NB4 (cell line): Measurements from ENCODE around the gene KATNAL2.

Source experiments
- CTCF ChIP-seq: IDR thresholded peaks from one replicate; pipeline ENCODE4 v1.5.1; 2012; ENCODE audit warnings: low read depth, low read length
- MAX ChIP-seq: IDR thresholded peaks from 2 replicates; pipeline ENCODE4 v1.6.1; 2011; ENCODE audit warnings: low read depth, low read length
- POLR2A ChIP-seq: IDR thresholded peaks from 2 replicates; pipeline ENCODE4 v1.6.1; 2011; ENCODE audit warnings: mild to moderate bottlenecking; ENCODE audit not compliant: insufficient read length; ENCODE audit errors: extremely low read depth

GRCh38 chr18:47036927-47037578 is 119.7 kb downstream of the KATNAL2 start:
- TF ChIP-seq CTCF (no peak), POLR2A (no peak), MAX (no peak)
